Spleen (tissue), 10 donors: ENCODE measurements around the gene CD1B. TPM values are rescaled to one million over a fixed set of nuclear protein-coding genes. Genes with fewer than 3 reads are reported as not detected.

Source experiments
- polyA plus RNA-seq, 3 donors: library from polyadenylated mRNA; stranded (reverse); fragments of 200-250 nt; gene quantifications; one replicate each; pipeline ENCODE4 v1.2.1, GENCODE V29; 2013
- total RNA-seq, 7 donors: library from RNA; depleted of rRNA in 3 of 7; stranded (reverse); fragments of >200 nt in 3 of 7; fragmentation: NEBNext Ultra II Directional in 4 of 7; extraction: Animal tissue kit (Norgen Biotek cat#: 25700) in 4 of 7; gene quantifications; one replicate each; pipeline versions ENCODE4 v1.1.0 to v1.2.1, GENCODE V29; 2016 to 2021
- donor health status: healthy with polysubstance abuse.
- donor health status: DM: no; HTN: no; CAD: no; lungs with moderate emphysema.
- donor health status: DM: no; HTN: no; CAD: no.
- donor health status: Bipolar disorder and iron deficiency.
- donor health status: healthy.
- donor health status: DM: no; HTN: no; CAD: no.
- donor health status: DM: yes; HTN: yes; CAD: no.

The CD1B gene
- total and polyA plus RNA-seq, 10 donors, result 0.11 to 0.37 (median 0.33) TPM; not detected in 6

Other genes with a start within 250 kb of the CD1B start
- 10 to 100 TPM; 14.7 to 28.5 (median 23.0) TPM for gene CD1D, start 150.6 kb downstream of the CD1B start, total RNA-seq
- 10 to 100 TPM; 26.7 to 62.8 (median 28.3) TPM for gene CD1D, start 150.6 kb downstream of the CD1B start, polyA plus RNA-seq
- gene CD1A, start 77.1 kb downstream of the CD1B start, total RNA-seq, result 1 to 10 TPM in 2 of 7 donors, under 1 TPM in 5; 0.34 to 1.7 (median 0.56) TPM
- 1 to 10 TPM; 1.8 to 3.5 (median 2.5) TPM for gene CD1A, start 77.1 kb downstream of the CD1B start, polyA plus RNA-seq
- gene CD1C, start 41.6 kb downstream of the CD1B start, total RNA-seq, result 10 to 100 TPM; 15.0 to 51.6 (median 19.3) TPM
- gene CD1C, start 41.6 kb downstream of the CD1B start, polyA plus RNA-seq, result 10 to 100 TPM; 38.4 to 85.3 (median 55.0) TPM
- 1 to 10 TPM in 2 of 7 donors, under 1 TPM in 3, not detected in 2; 0.26 to 2.6 (median 0.85) TPM for gene CD1E, start 22.4 kb upstream of the CD1B start, total RNA-seq
- under 1 TPM; 0.09 to 0.42 (median 0.10) TPM for gene CD1E, start 22.4 kb upstream of the CD1B start, polyA plus RNA-seq
- not detected for gene OR10T2, start 67.9 kb upstream of the CD1B start, total RNA-seq
- gene OR10T2, start 67.9 kb upstream of the CD1B start, polyA plus RNA-seq, result not detected
- not detected for gene OR10K2, start 94.7 kb upstream of the CD1B start, total RNA-seq
- not detected for gene OR10K2, start 94.7 kb upstream of the CD1B start, polyA plus RNA-seq
- gene OR10K1, start 130.3 kb upstream of the CD1B start, total RNA-seq, result not detected
- under 1 TPM in 1 of 3 donors, not detected in 2; 0.07 TPM for gene OR10K1, start 130.3 kb upstream of the CD1B start, polyA plus RNA-seq
- not detected for gene OR10R2, start 140.7 kb upstream of the CD1B start, total RNA-seq
- gene OR10R2, start 140.7 kb upstream of the CD1B start, polyA plus RNA-seq, result not detected
- gene OR6Y1, start 222.9 kb upstream of the CD1B start, total RNA-seq, result not detected
- not detected for gene OR6Y1, start 222.9 kb upstream of the CD1B start, polyA plus RNA-seq
- gene OR6P1, start 239.0 kb upstream of the CD1B start, total RNA-seq, result not detected
- gene OR6P1, start 239.0 kb upstream of the CD1B start, polyA plus RNA-seq, result not detected
- not detected for gene OR10X1, start 248.4 kb upstream of the CD1B start, total RNA-seq
- not detected for gene OR10X1, start 248.4 kb upstream of the CD1B start, polyA plus RNA-seq